ENCODE results near the gene DKKL1.

GRCh38 chr19:49348305-49349189, 15.1 kb upstream of the DKKL1 start:
- no peak for TF ChIP-seq GATA2 (IDR thresholded peaks at IDR 0.05; ENCODE audit: low read depth, low read length)
- no peak for TF ChIP-seq GATA3 (IDR thresholded peaks at IDR 0.05; ENCODE audit: low read depth, low read length)

Measured in SH-SY5Y (cell line).